Uterus (tissue), 2 donors: ENCODE data around the gene SCNN1B.

Experiments used
- CTCF ChIP-seq, 4 experiments: fragments of 200-600 bp in 2 of 4; fragments of 450-650 bp in 2 of 4; sonication (generic) in 2 of 4; IDR thresholded peaks; one replicate each; pipeline ENCODE4 v1.5.1; 2016 to 2019; ENCODE audit warnings: antibody characterized with exemption in 4 of 4, mild to moderate bottlenecking in 2 of 4, moderate library complexity in 1 of 4
- POLR2A ChIP-seq, 2 donors: fragments of 450-650 bp; IDR thresholded peaks; one replicate each; pipeline ENCODE4 v1.6.1; 2016; ENCODE audit warnings: antibody characterized with exemption in 2 of 2, mild to moderate bottlenecking in 1 of 2, moderate library complexity in 1 of 2

- TF ChIP-seq CTCF (IDR thresholded peaks at IDR 0.05) (no peak), POLR2A (IDR thresholded peaks at IDR 0.05) (no peak)
These were observed 17.5 kb upstream of the SCNN1B start for GRCh38 chr16:23284584-23284983.
